K562 (cell line): ENCODE measurements around the gene MPND. TPM values are rescaled to one million over a fixed set of nuclear protein-coding genes. Genes with fewer than 3 reads are reported as not detected.

Experiments
- CBX8 ChIP-seq: fragments of 200-600 bp; sonication (generic); IDR thresholded peaks from 2 replicates; pipeline ENCODE4 v1.6.1; 2012; ENCODE audit warnings: borderline replicate concordance, mixed run types, low read depth, mild to moderate bottlenecking, moderate library complexity, mixed read lengths, low read length, control low read depth, inconsistent platforms; ENCODE audit not compliant: poor library complexity, severe bottlenecking; ENCODE audit errors: extremely low read depth
- CHD2 ChIP-seq: IDR thresholded peaks from 2 replicates; pipeline ENCODE4 v1.6.1; 2011; ENCODE audit warnings: low read depth, low read length
- EZH2 ChIP-seq: IDR thresholded peaks from 2 replicates; pipeline ENCODE4 v1.6.1; 2012; ENCODE audit warnings: low read depth, mild to moderate bottlenecking, inconsistent platforms, low read length, borderline replicate concordance
- FUS ChIP-seq: fragments of 200-400 bp; formaldehyde crosslinking; optimal IDR thresholded peaks from 2 replicates; pipeline ENCODE3; 2017; ENCODE audit warnings: low read depth, low read length
- ILK ChIP-seq: fragments of 450-650 bp; IDR thresholded peaks from 2 replicates; pipeline ENCODE4 v1.6.1; 2016; ENCODE audit warnings: missing genetic modification characterization, low read depth, mild to moderate bottlenecking, missing compliant biosample characterization, moderate library complexity, borderline replicate concordance
- STAG1 ChIP-seq: sonication (generic); formaldehyde crosslinking; IDR thresholded peaks from 2 replicates; pipeline ENCODE4 v1.5.0; 2020; ENCODE audit warnings: missing genetic modification reagents, borderline replicate concordance
- TOE1 ChIP-seq, 2 experiments: fragments of 450-650 bp in 1 of 2; sonication (generic) in 1 of 2; formaldehyde crosslinking in 1 of 2; IDR thresholded peaks; 2 replicates each; pipeline versions ENCODE4 v1.7.1 to v1.8.0; 2016 to 2022; ENCODE audit warnings: borderline replicate concordance in 2 of 2, mild to moderate bottlenecking in 2 of 2, antibody characterized with exemption in 1 of 2, inconsistent platforms in 1 of 2, low read depth in 1 of 2, missing genetic modification reagents in 1 of 2, moderate library complexity in 1 of 2
- ZC3H4 ChIP-seq: sonication (generic); formaldehyde crosslinking; IDR thresholded peaks from 2 replicates; pipeline ENCODE4 v1.9.0; 2021; ENCODE audit warnings: missing genetic modification reagents, borderline replicate concordance
- ZNF766 ChIP-seq: fragments of 200-800 bp; sonication (Bioruptor generic); conservative IDR thresholded peaks from 2 replicates; pipeline ENCODE4 v1.6.1; 2016; ENCODE audit warnings: missing genetic modification characterization, missing compliant biosample characterization
- polyA plus RNA-seq, 8 experiments: library from polyadenylated mRNA; depleted of rRNA in 4 of 8; stranded (reverse) in 5 of 8; unstranded in 3 of 8; fragments of >200 nt; fragmentation: Nextera tagmentation in 2 of 8; fragmentation: Illumina TruSeq in 1 of 8; extraction: Ambion mirVana in 2 of 8; extraction: Trizol in 1 of 8; gene quantifications; 2 replicates each; pipeline versions ENCODE4 v1.2.1 to v1.2.3, GENCODE V29; 2011 to 2014; ENCODE audit warnings: inconsistent platforms in 1 of 8, missing spikeins in 1 of 8
- total RNA-seq, 7 experiments: library from RNA; depleted of rRNA in 6 of 7; stranded (reverse); fragments of >200 nt in 6 of 7; fragmentation: Illumina TruSeq in 2 of 7; extraction: Trizol in 2 of 7; gene quantifications; 2 replicates each; pipeline versions ENCODE4 v1.2.1 to v1.2.3, GENCODE V29; 2011 to 2021; ENCODE audit warnings: low replicate concordance in 1 of 7
- TF ChIP-seq, protein P1 (sequence below): fragments of 250-450 bp; sonication (Bioruptor Pico); IDR thresholded peaks from 2 replicates; pipeline ENCODE4 v1.4.0; 2020
- TF ChIP-seq, protein P2 (sequence below): fragments of 450-650 bp; IDR thresholded peaks from 2 replicates; pipeline ENCODE4 v1.6.1; 2014; ENCODE audit warnings: low read depth, mild to moderate bottlenecking, moderate library complexity, borderline replicate concordance
- TF ChIP-seq, protein P3 (sequence below): fragments of 150-350 bp; IDR thresholded peaks from 2 replicates; pipeline ENCODE4 v1.6.1; 2014; ENCODE audit warnings: low read depth, mild to moderate bottlenecking, low read length, borderline replicate concordance
- TF ChIP-seq, protein P4 (sequence below): fragments of 250-450 bp; sonication (Bioruptor Pico); IDR thresholded peaks from 2 replicates; pipeline ENCODE4 v1.8.0; 2021; ENCODE audit warnings: moderate library complexity, mild to moderate bottlenecking, inconsistent platforms

The MPND gene
- total and polyA plus RNA-seq, 9 of the 15 experiments (the other 6 are each of a cell fraction or from before 2014, with no cell fraction given), result 0.25 to 14.0 (median 3.9) TPM

DNA sequence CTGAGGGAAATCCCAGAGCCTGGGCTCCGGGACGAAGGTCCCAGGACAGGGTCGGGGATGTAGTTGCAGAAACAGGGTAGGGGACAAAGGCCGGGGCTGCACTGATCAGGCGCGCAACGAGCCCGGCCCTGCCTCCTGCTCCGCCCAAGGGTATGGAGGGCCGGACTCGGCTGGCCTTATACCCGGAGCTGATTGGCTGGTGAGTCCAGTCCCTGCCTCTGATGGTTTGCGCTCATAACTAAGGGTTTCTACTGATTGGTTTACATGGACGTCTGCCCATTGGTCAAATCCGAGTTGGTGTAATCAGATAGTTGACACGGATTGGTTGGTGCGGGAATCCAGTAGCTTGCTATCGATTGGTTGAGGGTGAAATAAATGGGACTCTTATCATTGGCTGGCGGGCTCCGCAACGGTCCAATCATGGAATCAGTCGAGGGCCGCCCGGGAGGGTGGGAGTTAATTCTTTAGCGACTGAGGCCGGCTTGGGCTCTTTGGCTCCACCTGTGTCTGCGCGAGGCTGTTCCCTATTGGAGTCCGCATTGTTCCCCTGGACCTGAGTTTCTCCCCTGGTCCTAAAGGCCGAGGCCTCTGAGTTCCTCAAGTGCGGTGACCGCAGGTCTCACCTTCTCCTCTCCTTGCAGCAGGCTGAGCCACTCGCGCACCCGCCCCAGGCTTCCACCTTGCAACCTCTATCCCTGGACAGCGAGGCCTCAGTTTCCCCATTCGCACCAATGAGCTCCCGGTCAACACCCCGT is 570 bp upstream of the MPND start (continued):
- TF ChIP-seq, protein P1, sequence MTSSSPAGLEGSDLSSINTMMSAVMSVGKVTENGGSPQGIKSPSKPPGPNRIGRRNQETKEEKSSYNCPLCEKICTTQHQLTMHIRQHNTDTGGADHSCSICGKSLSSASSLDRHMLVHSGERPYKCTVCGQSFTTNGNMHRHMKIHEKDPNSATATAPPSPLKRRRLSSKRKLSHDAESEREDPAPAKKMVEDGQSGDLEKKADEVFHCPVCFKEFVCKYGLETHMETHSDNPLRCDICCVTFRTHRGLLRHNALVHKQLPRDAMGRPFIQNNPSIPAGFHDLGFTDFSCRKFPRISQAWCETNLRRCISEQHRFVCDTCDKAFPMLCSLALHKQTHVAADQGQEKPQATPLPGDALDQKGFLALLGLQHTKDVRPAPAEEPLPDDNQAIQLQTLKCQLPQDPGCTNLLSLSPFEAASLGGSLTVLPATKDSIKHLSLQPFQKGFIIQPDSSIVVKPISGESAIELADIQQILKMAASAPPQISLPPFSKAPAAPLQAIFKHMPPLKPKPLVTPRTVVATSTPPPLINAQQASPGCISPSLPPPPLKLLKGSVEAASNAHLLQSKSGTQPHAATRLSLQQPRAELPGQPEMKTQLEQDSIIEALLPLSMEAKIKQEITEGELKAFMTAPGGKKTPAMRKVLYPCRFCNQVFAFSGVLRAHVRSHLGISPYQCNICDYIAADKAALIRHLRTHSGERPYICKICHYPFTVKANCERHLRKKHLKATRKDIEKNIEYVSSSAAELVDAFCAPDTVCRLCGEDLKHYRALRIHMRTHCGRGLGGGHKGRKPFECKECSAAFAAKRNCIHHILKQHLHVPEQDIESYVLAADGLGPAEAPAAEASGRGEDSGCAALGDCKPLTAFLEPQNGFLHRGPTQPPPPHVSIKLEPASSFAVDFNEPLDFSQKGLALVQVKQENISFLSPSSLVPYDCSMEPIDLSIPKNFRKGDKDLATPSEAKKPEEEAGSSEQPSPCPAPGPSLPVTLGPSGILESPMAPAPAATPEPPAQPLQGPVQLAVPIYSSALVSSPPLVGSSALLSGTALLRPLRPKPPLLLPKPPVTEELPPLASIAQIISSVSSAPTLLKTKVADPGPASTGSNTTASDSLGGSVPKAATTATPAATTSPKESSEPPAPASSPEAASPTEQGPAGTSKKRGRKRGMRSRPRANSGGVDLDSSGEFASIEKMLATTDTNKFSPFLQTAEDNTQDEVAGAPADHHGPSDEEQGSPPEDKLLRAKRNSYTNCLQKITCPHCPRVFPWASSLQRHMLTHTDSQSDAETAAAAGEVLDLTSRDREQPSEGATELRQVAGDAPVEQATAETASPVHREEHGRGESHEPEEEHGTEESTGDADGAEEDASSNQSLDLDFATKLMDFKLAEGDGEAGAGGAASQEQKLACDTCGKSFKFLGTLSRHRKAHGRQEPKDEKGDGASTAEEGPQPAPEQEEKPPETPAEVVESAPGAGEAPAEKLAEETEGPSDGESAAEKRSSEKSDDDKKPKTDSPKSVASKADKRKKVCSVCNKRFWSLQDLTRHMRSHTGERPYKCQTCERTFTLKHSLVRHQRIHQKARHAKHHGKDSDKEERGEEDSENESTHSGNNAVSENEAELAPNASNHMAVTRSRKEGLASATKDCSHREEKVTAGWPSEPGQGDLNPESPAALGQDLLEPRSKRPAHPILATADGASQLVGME, result 0 out of 2 replicates have a peak, but pooled peaks have one; percentile 17
- TF ChIP-seq CHD2, result peak; percentile 94
- TF ChIP-seq, protein P2, sequence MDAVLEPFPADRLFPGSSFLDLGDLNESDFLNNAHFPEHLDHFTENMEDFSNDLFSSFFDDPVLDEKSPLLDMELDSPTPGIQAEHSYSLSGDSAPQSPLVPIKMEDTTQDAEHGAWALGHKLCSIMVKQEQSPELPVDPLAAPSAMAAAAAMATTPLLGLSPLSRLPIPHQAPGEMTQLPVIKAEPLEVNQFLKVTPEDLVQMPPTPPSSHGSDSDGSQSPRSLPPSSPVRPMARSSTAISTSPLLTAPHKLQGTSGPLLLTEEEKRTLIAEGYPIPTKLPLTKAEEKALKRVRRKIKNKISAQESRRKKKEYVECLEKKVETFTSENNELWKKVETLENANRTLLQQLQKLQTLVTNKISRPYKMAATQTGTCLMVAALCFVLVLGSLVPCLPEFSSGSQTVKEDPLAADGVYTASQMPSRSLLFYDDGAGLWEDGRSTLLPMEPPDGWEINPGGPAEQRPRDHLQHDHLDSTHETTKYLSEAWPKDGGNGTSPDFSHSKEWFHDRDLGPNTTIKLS, result no peak
- TF ChIP-seq FUS, result no peak
- no peak for TF ChIP-seq STAG1 (CRISPR knock-in tag)
- TF ChIP-seq ZC3H4 (CRISPR knock-in tag), result no peak
- peak; percentile 100 for TF ChIP-seq ZNF766 (CRISPR knock-in tag)
- TF ChIP-seq, protein P3, sequence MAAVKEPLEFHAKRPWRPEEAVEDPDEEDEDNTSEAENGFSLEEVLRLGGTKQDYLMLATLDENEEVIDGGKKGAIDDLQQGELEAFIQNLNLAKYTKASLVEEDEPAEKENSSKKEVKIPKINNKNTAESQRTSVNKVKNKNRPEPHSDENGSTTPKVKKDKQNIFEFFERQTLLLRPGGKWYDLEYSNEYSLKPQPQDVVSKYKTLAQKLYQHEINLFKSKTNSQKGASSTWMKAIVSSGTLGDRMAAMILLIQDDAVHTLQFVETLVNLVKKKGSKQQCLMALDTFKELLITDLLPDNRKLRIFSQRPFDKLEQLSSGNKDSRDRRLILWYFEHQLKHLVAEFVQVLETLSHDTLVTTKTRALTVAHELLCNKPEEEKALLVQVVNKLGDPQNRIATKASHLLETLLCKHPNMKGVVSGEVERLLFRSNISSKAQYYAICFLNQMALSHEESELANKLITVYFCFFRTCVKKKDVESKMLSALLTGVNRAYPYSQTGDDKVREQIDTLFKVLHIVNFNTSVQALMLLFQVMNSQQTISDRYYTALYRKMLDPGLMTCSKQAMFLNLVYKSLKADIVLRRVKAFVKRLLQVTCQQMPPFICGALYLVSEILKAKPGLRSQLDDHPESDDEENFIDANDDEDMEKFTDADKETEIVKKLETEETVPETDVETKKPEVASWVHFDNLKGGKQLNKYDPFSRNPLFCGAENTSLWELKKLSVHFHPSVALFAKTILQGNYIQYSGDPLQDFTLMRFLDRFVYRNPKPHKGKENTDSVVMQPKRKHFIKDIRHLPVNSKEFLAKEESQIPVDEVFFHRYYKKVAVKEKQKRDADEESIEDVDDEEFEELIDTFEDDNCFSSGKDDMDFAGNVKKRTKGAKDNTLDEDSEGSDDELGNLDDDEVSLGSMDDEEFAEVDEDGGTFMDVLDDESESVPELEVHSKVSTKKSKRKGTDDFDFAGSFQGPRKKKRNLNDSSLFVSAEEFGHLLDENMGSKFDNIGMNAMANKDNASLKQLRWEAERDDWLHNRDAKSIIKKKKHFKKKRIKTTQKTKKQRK, result no peak
- TF ChIP-seq CBX8, result no peak
- peak; percentile 100 for TF ChIP-seq EZH2
- TF ChIP-seq, protein P4, sequence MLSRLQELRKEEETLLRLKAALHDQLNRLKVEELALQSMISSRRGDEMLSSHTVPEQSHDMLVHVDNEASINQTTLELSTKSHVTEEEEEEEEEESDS, result no peak
- TF ChIP-seq ILK (tag), result 0 out of 2 replicates have a peak, but pooled peaks have one; percentile 55
- peak; percentile 79; the same call in 1 of the 2 replicates for TF ChIP-seq TOE1 (IDR thresholded peaks at IDR 0.05; ENCODE audit: borderline replicate concordance)
- TF ChIP-seq TOE1 (CRISPR knock-in tag; IDR thresholded peaks at IDR 0.05; ENCODE audit: borderline replicate concordance, low read depth), result no peak
